Measurements from ENCODE around the gene C4orf33.

DNA sequence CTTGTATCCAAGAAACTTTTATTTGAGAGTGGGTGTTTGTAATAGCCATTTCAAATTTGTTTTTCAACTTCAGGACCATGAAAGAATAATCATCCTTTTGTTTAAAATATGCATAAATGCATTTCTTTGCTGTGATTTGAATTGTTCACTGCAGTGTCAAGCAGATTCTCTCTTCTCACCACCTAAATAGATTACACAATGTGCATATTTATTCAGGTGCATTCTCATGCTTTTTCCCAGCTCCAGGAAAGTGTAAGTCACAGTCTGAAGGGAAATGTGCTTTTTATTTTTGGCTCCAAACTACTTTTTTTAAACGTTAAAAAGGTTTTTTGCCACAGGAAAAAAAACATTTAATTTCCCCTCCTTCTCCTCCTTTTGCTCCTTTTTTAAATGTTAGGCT, 17.5 kb downstream of the C4orf33 start:
- TF ChIP-seq EZH2 (IDR thresholded peaks at IDR 0.05; ENCODE audit: low read depth), result no peak
- TF ChIP-seq, protein P1, sequence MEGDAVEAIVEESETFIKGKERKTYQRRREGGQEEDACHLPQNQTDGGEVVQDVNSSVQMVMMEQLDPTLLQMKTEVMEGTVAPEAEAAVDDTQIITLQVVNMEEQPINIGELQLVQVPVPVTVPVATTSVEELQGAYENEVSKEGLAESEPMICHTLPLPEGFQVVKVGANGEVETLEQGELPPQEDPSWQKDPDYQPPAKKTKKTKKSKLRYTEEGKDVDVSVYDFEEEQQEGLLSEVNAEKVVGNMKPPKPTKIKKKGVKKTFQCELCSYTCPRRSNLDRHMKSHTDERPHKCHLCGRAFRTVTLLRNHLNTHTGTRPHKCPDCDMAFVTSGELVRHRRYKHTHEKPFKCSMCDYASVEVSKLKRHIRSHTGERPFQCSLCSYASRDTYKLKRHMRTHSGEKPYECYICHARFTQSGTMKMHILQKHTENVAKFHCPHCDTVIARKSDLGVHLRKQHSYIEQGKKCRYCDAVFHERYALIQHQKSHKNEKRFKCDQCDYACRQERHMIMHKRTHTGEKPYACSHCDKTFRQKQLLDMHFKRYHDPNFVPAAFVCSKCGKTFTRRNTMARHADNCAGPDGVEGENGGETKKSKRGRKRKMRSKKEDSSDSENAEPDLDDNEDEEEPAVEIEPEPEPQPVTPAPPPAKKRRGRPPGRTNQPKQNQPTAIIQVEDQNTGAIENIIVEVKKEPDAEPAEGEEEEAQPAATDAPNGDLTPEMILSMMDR (conservative IDR thresholded peaks at IDR 0.05), result no peak

Measured in PC-9 (cell line).